Measurements from ENCODE around the gene HAUS5.
A peak's percentile ranks its signal among the peaks of the same experiment; 100 is the strongest.

The HAUS5 gene

DNA sequence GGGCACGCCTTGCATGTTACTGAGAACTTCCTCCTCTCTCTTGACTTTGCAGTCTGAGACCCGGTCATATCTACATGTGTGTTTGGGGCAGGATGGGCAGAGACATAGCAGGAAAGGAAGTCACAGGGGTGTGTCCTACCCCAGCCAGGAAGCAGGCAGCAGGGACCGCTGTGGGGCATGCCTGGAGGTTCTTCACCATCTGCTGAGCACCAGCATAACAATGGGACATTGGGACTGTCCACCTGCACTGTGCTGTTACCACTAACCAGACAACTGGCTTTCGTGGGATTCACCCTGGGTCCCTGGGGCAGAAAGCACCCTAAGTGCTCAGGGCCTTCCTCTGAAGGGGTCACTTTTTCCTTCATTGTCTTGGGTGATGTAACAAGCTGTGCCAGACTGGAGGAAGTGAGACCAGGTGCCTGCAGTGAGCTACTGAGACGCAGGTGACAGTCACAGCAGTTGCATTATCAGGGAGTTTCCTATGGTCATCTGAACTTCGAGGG is 2.6 kb upstream of the HAUS5 start:
- no peak for DNase-seq

GRCh38 chr19:35612224-35612558 is 344 bp upstream of the HAUS5 start:
- no peak for DNase-seq

- no peak for DNase-seq
These were observed 1.0 kb downstream of the HAUS5 start for GRCh38 chr19:35613574-35613973.

GRCh38 chr19:35615036-35615435 is 2.5 kb downstream of the HAUS5 start:
- no peak for DNase-seq

DNA sequence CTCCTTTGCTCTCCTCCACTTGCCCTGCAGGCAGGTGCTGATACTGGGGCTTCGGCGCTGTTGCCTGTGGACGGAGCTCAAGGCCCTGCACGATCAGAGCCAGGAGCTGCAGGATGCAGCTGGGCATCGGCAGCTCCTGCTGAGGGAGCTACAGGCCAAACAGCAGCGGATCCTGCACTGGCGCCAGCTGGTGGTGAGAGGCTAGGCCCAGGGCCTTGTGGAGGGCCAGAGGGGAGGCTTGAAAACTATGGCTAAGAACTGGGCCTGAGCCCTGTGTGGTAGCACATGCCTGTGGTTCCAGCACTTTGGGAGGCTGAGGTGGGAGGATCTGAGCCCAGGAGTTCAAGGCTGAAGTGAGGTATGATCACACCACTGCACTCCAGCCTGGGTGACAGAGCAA is 6.3 kb downstream of the HAUS5 start:
- DNase-seq, result no peak

- no peak for DNase-seq
These were observed 6.9 kb downstream of the HAUS5 start for GRCh38 chr19:35619290-35619923.

DNA sequence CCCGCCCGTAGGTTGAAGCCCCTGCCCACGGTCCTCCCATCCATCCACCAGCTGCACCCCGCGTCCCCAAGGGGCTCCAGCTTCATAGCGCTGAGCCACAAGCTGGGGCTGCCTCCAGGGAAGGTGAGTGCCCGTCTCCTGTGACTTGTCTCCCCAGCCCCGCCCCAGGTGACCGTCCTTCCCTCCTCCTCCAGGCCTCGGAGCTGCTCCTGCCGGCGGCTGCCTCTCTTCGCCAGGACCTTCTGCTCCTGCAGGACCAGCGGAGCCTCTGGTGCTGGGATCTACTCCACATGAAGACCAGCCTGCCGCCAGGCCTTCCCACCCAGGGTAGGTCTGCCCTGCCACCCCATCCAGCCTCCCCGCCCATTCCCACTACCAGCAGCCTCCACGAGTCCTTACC is 7.5 kb downstream of the HAUS5 start:
- DNase-seq, result no peak

DNA sequence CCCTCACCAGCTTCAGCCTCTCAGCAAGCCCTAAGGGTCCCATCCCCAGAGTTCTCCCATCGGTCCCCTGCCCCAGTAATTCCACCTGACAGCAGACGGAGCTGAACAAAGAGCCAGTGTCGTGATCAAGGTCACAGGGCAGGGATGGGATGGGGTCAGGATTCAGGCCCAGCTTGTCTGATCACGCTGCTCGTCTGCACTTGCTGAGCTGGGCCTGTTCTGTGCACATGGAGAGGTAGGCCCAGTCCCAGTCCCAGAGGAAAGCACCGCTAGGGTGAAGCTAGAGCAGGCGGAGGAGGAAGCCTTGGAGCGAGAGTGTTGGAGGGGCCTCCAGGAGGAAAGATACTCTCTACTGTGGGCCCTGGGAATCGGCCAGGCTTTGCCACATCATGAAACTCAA is 9.2 kb downstream of the HAUS5 start:
- no peak for DNase-seq

DNA sequence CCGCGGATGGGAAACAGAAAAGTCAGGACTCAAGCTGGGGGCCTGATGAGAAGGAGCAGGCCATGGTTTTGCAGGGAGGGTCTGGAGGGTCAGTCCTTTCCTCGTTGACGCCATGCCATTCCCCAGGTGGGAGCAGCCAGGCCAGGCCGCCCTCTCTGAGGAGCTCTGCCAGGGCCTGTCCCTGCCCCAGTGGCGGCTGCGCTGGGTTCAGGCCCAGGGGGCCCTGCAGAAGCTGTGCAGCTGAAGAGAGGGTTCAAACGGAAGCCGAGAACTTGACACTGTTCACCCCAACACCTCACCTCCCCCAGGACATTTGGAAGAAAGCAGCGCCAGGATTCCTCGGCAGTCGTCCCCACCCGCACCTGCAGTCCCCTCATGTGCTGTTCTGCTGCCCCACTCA is 10.2 kb downstream of the HAUS5 start:
- DNase-seq, result no peak

GRCh38 chr19:35623327-35624010 is 10.9 kb downstream of the HAUS5 start:
- no peak for DNase-seq

GRCh38 chr19:35628264-35628564 is 15.7 kb downstream of the HAUS5 start:
- no peak for DNase-seq

DNA sequence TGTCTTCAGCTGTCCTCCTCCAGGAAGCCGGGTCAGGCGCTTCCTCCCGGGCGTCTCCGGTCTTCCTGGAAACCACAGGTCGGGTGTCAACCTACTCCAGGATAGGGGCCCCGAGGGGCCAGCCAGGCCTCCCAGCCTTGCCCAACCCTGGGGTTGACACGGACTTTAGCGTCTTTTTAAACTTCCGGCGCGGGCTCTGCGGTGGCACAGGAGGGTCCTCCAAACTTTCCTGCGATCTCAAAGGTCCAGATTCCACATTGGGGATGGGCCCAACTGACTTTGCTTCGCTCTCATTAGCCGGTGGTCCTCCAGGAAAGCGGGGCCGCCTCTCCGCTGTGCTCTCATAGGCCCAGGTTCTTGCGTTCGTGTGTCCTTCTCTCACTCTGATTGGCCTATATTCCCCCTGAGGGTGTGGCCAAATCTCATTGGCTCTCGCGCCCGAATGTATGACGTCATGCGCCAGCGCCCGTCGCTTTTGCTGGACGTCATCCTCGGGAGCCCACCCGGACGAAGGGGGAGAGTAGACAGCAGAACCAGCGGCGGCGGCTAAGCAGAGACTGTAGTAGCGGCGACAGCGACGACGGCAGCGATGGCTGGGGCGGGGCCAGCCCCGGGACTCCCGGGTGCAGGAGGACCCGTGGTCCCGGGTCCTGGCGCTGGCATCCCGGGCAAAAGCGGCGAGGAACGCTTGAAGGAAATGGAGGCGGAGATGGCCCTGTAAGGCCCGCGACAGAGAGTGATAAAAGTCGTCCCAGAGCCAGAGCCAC is 16.2 kb downstream of the HAUS5 start, which contains the start of gene RBM42:
TSS of gene RBM42 (plus strand) at position 472 of the 767 bp plus-strand sequence. CDS start at position 590, 118 bp downstream.
- DNase-seq, result peak; percentile 100

GRCh38 chr19:35629332-35629633 is 16.7 kb downstream of the HAUS5 start:
- no peak for DNase-seq

DNA sequence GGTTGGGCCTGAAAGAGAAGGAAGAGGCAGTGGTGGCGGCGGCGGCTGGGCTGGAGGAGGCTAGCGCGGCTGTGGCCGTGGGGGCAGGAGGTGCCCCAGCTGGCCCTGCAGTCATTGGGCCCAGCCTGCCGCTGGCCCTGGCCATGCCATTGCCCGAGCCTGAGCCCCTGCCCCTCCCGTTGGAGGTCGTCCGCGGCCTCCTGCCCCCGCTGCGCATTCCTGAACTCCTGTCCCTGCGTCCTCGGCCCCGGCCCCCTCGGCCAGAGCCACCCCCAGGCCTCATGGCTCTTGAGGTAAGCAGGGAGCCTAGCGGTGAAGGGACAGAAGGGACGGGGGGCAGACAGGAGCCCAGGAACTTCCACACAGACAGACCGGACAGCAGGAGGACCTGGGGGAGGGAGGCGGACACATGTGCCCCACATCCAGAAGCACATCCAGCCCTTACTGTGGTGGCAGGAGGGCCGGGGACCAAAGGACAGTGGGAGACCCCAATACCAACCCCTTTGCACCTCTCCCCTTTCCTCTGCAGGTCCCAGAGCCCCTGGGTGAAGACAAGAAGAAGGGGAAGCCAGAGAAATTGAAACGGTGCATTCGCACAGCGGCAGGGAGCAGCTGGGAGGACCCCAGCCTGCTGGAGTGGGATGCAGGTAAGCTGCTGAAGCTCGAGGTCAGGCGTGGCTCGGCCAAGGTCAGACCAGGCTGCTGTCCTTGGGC is 21.3 kb downstream of the HAUS5 start:
- no peak for DNase-seq

GRCh38 chr19:35636651-35637050 is 24.1 kb downstream of the HAUS5 start:
- no peak for DNase-seq

GRCh38 chr19:35637165-35637564 is 24.6 kb downstream of the HAUS5 start:
- DNase-seq, result no peak

DNA sequence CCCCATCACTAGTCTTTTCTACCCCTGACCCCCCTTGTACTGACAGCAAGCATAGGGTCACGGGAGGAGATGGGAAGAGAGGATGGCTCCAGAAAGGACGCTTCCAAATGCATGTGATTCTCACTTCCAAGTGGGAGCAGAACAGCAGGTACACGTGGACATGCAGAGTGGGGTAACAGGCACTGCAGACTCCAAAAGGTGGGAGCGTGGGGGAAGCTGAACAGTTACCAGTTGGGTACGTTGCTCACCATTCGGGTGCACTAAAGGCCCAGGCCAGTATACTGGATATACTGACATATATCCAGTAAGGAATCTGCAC is 26.7 kb downstream of the HAUS5 start:
- DNase-seq, result no peak

DNA sequence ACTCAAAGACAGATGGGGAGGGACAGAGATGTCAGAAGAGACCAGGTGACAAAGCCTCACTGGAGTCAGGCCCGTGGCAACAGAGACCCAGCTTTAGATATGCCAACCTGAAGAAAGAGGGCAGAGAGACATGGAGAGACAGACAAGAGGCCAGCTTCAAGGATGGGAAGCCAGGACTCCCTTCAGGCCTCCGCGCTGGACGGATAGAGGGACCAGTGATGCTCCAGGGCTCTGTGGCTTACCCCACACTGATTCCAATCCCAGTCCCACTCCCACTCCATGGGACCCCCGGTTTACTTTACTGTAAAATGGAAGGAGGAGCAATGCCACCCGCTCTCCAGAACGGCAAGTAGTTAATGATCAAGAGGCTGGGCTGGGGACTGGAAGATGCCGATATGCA is 27.3 kb downstream of the HAUS5 start:
- DNase-seq, result no peak

DNA sequence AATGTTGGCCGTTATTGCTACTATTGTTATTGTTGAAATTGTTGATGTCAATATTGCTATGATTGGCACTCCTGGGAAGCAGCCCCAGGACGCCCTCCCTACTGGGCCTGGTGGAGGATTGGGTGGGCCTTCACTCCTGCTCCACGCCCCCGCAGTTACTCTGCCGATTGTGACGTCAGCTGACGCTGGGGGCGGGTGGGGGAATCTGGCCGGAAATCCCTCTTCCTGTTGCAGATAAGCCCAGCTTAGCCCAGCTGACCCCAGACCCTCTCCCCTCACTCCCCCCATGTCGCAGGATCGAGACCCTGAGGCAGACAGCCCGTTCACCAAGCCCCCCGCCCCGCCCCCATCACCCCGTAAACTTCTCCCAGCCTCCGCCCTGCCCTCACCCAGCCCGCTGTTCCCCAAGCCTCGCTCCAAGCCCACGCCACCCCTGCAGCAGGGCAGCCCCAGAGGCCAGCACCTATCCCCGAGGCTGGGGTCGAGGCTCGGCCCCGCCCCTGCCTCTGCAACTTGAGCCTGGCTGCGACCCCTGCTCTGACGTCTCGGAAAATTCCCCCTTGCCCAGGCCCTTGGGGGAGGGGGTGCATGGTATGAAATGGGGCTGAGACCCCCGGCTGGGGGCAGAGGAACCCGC is 29.1 kb downstream of the HAUS5 start, which contains the start of gene ETV2:
TSS of gene ETV2 (plus strand) at position 231 of the 637 bp plus-strand sequence. CDS start 716 bp downstream, outside the sequence.
- DNase-seq, result peak; percentile 47

DNA sequence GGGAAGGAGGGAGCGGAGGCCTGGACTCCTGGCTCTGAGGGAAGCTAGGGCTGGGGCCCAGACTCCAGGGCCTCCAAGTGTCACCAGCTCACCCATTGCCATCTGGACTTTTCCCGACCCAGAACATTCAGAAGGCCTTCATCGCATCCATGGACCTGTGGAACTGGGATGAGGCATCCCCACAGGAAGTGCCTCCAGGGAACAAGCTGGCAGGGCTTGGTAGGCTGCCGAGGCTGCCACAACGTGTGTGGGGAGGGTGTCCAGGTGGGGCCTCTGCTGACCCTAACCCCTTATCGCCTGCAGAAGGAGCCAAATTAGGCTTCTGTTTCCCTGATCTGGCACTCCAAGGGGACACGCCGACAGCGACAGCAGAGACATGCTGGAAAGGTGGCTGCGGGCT is 29.8 kb downstream of the HAUS5 start:
- peak; percentile 19 for DNase-seq

GRCh38 chr19:35642798-35643254 is 30.3 kb downstream of the HAUS5 start:
- no peak for DNase-seq

DNA sequence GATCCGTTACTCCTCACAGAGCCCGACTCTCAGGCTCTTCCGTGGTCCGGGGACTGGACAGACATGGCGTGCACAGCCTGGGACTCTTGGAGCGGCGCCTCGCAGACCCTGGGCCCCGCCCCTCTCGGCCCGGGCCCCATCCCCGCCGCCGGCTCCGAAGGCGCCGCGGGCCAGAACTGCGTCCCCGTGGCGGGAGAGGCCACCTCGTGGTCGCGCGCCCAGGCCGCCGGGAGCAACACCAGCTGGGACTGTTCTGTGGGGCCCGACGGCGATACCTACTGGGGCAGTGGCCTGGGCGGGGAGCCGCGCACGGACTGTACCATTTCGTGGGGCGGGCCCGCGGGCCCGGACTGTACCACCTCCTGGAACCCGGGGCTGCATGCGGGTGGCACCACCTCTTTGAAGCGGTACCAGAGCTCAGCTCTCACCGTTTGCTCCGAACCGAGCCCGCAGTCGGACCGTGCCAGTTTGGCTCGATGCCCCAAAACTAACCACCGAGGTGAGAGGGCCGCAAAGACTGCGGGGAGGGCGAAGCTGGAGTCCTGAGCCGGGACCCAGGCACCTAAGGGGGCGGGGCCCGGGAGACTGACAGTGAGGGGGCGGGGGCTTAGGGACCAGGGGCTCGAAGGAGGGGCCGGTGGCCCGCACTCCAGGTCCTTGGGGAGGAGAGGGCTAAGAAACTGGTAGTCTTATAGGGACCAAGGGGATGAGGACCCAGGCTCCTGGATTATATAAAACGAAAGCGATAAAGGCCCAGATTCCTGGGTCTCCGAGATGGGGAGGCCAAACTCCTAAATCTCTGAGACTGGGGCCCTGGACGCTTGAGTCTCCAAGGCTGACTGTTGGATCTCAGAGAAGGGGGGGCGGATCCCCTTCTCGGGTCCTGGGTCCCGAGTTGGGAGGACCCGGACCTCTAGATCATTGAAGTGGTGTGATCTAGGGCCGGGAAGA is 31.0 kb downstream of the HAUS5 start:
- peak; percentile 83 for DNase-seq

Data from EL (cell line).